ENCODE results near the gene ELAVL2. TPM values are rescaled to one million over a fixed set of nuclear protein-coding genes. Genes with fewer than 3 reads are reported as not detected.

The ELAVL2 gene
- total RNA-seq, 1 donor from 2014 or later, result 11.6 TPM

GRCh38 chr9:23764219-23764618 is 61.8 kb downstream of the ELAVL2 start:
- no peak for DNase-seq (ENCODE audit: extremely low spot score, unreplicated experiment)
- Mint-ChIP-seq H3K4me1 (ENCODE audit: unreplicated experiment) (no peaks in the 10 kb centered on the region), H3K4me3 (no peak overlapping the region), H3K36me3 (no peaks in the 10 kb centered on the region), H3K9me3 (no peaks in the 10 kb centered on the region), H3K27me3 (no peaks in the 10 kb centered on the region), H3K27ac (no peak overlapping the region)
- TF ChIP-seq, protein P1, sequence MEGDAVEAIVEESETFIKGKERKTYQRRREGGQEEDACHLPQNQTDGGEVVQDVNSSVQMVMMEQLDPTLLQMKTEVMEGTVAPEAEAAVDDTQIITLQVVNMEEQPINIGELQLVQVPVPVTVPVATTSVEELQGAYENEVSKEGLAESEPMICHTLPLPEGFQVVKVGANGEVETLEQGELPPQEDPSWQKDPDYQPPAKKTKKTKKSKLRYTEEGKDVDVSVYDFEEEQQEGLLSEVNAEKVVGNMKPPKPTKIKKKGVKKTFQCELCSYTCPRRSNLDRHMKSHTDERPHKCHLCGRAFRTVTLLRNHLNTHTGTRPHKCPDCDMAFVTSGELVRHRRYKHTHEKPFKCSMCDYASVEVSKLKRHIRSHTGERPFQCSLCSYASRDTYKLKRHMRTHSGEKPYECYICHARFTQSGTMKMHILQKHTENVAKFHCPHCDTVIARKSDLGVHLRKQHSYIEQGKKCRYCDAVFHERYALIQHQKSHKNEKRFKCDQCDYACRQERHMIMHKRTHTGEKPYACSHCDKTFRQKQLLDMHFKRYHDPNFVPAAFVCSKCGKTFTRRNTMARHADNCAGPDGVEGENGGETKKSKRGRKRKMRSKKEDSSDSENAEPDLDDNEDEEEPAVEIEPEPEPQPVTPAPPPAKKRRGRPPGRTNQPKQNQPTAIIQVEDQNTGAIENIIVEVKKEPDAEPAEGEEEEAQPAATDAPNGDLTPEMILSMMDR (conservative IDR thresholded peaks at IDR 0.05), result no peak

DNA sequence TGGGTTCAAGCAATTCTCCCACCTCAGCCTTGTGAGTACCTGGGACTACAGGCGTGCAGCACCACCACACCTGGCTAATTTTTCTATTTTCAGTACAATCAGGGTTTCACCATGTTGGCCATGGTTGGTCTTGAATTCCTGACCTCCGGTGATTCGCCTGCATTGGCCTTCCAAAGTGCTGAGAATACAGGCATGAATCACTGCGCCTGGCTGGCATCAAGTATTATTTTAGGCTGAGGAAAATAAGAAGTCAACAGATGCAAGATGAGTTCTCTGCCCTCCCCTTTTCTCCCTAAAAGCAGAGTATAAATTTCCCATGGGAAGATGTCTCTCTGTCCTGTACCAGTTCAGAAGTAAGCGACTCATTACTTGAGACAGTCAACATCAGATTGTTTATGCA is 71.5 kb downstream of the ELAVL2 start:
- TF ChIP-seq, protein P1 (conservative IDR thresholded peaks at IDR 0.05), result no peak
- Mint-ChIP-seq H3K36me3 (no peaks in the 10 kb centered on the region), H3K9me3 (no peaks in the 10 kb centered on the region), H3K4me3 (no peak overlapping the region), H3K4me1 (ENCODE audit: unreplicated experiment) (no peaks in the 10 kb centered on the region), H3K27ac (no peak overlapping the region), H3K27me3 (no peaks in the 10 kb centered on the region)
- no peak for DNase-seq (ENCODE audit: extremely low spot score, unreplicated experiment)

DNA sequence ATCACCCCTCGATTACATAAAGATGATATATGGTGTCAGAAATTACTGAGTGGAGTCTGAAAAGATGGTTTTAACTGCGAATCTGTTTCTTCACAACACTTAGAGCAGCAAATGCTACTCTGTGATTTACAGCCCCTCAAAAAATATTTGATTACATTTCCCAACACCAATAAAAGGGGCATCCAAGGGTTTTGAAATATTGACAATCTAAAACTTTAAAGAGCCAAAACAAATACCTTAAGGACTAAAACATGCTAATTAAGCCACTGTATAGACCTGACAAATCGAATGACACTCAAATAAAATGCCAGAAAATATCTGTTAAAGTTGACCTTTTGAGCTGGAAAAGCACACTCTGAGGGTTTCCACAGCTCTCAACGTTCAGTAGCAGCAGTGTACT is 73.2 kb downstream of the ELAVL2 start:
- TF ChIP-seq, protein P1 (conservative IDR thresholded peaks at IDR 0.05), result no peak
- no peak overlapping the region for H3K27ac Mint-ChIP-seq
- H3K4me1 Mint-ChIP-seq (ENCODE audit: unreplicated experiment), result no peaks in the 10 kb centered on the region
- DNase-seq (ENCODE audit: extremely low spot score, unreplicated experiment), result no peak
- H3K36me3 Mint-ChIP-seq, result no peaks in the 10 kb centered on the region
- no peaks in the 10 kb centered on the region for H3K27me3 Mint-ChIP-seq
- no peaks in the 10 kb centered on the region for H3K9me3 Mint-ChIP-seq
- no peak overlapping the region for H3K4me3 Mint-ChIP-seq

DNA sequence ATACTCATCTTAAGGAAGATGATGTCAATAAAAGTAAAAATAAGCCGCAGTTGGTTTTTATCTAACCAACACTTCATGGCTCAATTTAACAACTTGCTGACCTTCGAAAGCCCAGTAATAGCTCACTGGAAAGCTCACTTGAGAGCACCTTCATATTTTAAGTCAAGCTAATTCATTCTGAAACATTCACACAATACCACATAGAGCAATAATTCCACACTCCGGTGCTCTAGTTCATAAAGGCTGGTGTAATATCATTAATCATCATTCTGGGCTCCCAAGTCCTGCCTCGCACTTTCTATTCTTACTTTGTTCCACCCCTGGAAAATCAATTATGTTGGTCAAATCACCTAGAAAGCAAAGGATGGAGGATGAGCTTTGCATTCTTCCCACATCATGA is 74.4 kb downstream of the ELAVL2 start:
- Mint-ChIP-seq H3K27ac (no peak overlapping the region), H3K4me1 (ENCODE audit: unreplicated experiment) (no peaks in the 10 kb centered on the region), H3K4me3 (no peak overlapping the region), H3K27me3 (no peaks in the 10 kb centered on the region), H3K9me3 (no peaks in the 10 kb centered on the region), H3K36me3 (no peaks in the 10 kb centered on the region)
- TF ChIP-seq, protein P1 (conservative IDR thresholded peaks at IDR 0.05), result no peak
- DNase-seq (ENCODE audit: extremely low spot score, unreplicated experiment), result no peak

- TF ChIP-seq, protein P1 (conservative IDR thresholded peaks at IDR 0.05), result no peak
Observed at GRCh38 chr9:23750808-23751207, 75.2 kb downstream of the ELAVL2 start.

More at GRCh38 chr9:23750808-23751207, 75.2 kb downstream of the ELAVL2 start:
- Mint-ChIP-seq H3K4me3 (no peak overlapping the region), H3K4me1 (ENCODE audit: unreplicated experiment) (no peaks in the 10 kb centered on the region), H3K36me3 (no peaks in the 10 kb centered on the region), H3K27ac (no peak overlapping the region), H3K27me3 (no peaks in the 10 kb centered on the region), H3K9me3 (no peaks in the 10 kb centered on the region)
- no peak for DNase-seq (ENCODE audit: extremely low spot score, unreplicated experiment)
